ENCODE measurements around the gene CRYL1. TPM values are rescaled to one million over a fixed set of nuclear protein-coding genes. Genes with fewer than 3 reads are reported as not detected.

Gene CRYL1
- total and polyA plus RNA-seq, 5 donors from 2014 or later, result 16.2 to 55.0 (median 53.6) TPM

- Histone ChIP-seq H3K9me3 (ENCODE audit: control insufficient read depth in 2 of 2, low read length in 2 of 2) (no peaks in the 10 kb centered on the region), H3K4me3 (ENCODE audit: low read depth, low read length) (no peak overlapping the region), H3K27me3 (ENCODE audit: control insufficient read depth, insufficient read depth, low read length) (no peaks in the 10 kb centered on the region), H3K27ac (ENCODE audit: insufficient read depth, low read length, poor library complexity, severe bottlenecking) (no peak overlapping the region), H3K4me1 (ENCODE audit: control insufficient read depth, insufficient read depth, low read length, poor library complexity, severe bottlenecking) (peaks cover 22% of the 10 kb centered on the region), H3K36me3 (ENCODE audit: control insufficient read depth, insufficient read depth, low read length) (no peaks in the 10 kb centered on the region)
- ATAC-seq (ENCODE audit: low read depth in 2 of 2), result no peak
- no peaks in the 10 kb centered on the region for H3K9me3 Mint-ChIP-seq
- peaks cover 30% of the 10 kb centered on the region for H3K36me3 Mint-ChIP-seq
- no peaks in the 10 kb centered on the region for H3K27me3 Mint-ChIP-seq
- no peak overlapping the region for H3K4me3 Mint-ChIP-seq
- DNase-seq, result no peak
- H3K4me1 Mint-ChIP-seq, result peaks cover 10 to 21% (median 18%) of the 10 kb centered on the region in 4 donors
- peak overlapping the region in 1 of 3 donors; percentile 20 for H3K27ac Mint-ChIP-seq
Observed at GRCh38 chr13:20407759-20408158, 117.9 kb downstream of the CRYL1 start.

GRCh38 chr13:20405691-20406090, 120.0 kb downstream of the CRYL1 start:
- Histone ChIP-seq H3K4me3 (ENCODE audit: low read depth, low read length) (no peak overlapping the region), H3K36me3 (ENCODE audit: control insufficient read depth, insufficient read depth, low read length) (no peaks in the 10 kb centered on the region), H3K27me3 (ENCODE audit: control insufficient read depth, insufficient read depth, low read length) (no peaks in the 10 kb centered on the region), H3K4me1 (ENCODE audit: control insufficient read depth, insufficient read depth, low read length, poor library complexity, severe bottlenecking) (peaks cover 8% of the 10 kb centered on the region), H3K27ac (ENCODE audit: insufficient read depth, low read length, poor library complexity, severe bottlenecking) (no peak overlapping the region), H3K9me3 (ENCODE audit: control insufficient read depth in 2 of 2, low read length in 2 of 2) (no peaks in the 10 kb centered on the region)
- ATAC-seq (ENCODE audit: low read depth in 2 of 2) (no peak), DNase-seq (no peak)
- H3K4me1 Mint-ChIP-seq, result peaks cover 0 to 13% (median under 1%) of the 10 kb centered on the region in 4 donors
- peaks cover 31% of the 10 kb centered on the region for H3K36me3 Mint-ChIP-seq
- H3K9me3 Mint-ChIP-seq, result no peaks in the 10 kb centered on the region
- no peak overlapping the region for H3K4me3 Mint-ChIP-seq
- H3K27me3 Mint-ChIP-seq, result no peaks in the 10 kb centered on the region
- H3K27ac Mint-ChIP-seq, result no peak overlapping the region

GRCh38 chr13:20404488-20405222, 121.0 kb downstream of the CRYL1 start:
- H3K9me3 ChIP-seq (ENCODE audit: control insufficient read depth in 2 of 2, low read length in 2 of 2), result no peaks in the 10 kb centered on the region
- no peak overlapping the region for H3K27ac ChIP-seq (ENCODE audit: insufficient read depth, low read length, poor library complexity, severe bottlenecking)
- Mint-ChIP-seq H3K36me3 (peaks cover 36% of the 10 kb centered on the region), H3K27ac (no peak overlapping the region), H3K27me3 (peaks cover 4% of the 10 kb centered on the region), H3K9me3 (peaks cover 0 to 4% (median 0%) of the 10 kb centered on the region in 7 donors), H3K4me3 (no peak overlapping the region), H3K4me1 (peaks cover 0 to 12% (median 3%) of the 10 kb centered on the region in 4 donors)
- H3K4me3 ChIP-seq (ENCODE audit: low read depth, low read length), result no peak overlapping the region
- DNase-seq, result no peak
- H3K36me3 ChIP-seq (ENCODE audit: control insufficient read depth, insufficient read depth, low read length), result no peaks in the 10 kb centered on the region
- no peak for ATAC-seq (ENCODE audit: low read depth in 2 of 2)
- H3K4me1 ChIP-seq (ENCODE audit: control insufficient read depth, insufficient read depth, low read length, poor library complexity, severe bottlenecking), result peaks cover 7% of the 10 kb centered on the region
- no peaks in the 10 kb centered on the region for H3K27me3 ChIP-seq (ENCODE audit: control insufficient read depth, insufficient read depth, low read length)

GRCh38 chr13:20403826-20404225, 121.8 kb downstream of the CRYL1 start:
- peaks cover 10% of the 10 kb centered on the region for H3K27me3 Mint-ChIP-seq
- H3K4me1 Mint-ChIP-seq, result peaks cover 0 to 12% (median 3%) of the 10 kb centered on the region in 4 donors
- H3K9me3 ChIP-seq (ENCODE audit: control insufficient read depth in 2 of 2, low read length in 2 of 2), result no peaks in the 10 kb centered on the region
- H3K36me3 Mint-ChIP-seq, result peaks cover 36% of the 10 kb centered on the region
- H3K27ac Mint-ChIP-seq, result peak overlapping the region in 1 of 3 donors; percentile 28
- H3K9me3 Mint-ChIP-seq, result peaks cover 0 to 4% (median 0%) of the 10 kb centered on the region in 7 donors
- peaks cover 7% of the 10 kb centered on the region for H3K4me1 ChIP-seq (ENCODE audit: control insufficient read depth, insufficient read depth, low read length, poor library complexity, severe bottlenecking)
- no peak overlapping the region for H3K27ac ChIP-seq (ENCODE audit: insufficient read depth, low read length, poor library complexity, severe bottlenecking)
- H3K36me3 ChIP-seq (ENCODE audit: control insufficient read depth, insufficient read depth, low read length), result no peaks in the 10 kb centered on the region
- ATAC-seq (ENCODE audit: low read depth in 2 of 2), result no peak
- no peaks in the 10 kb centered on the region for H3K27me3 ChIP-seq (ENCODE audit: control insufficient read depth, insufficient read depth, low read length)
- DNase-seq, result no peak
- no peak overlapping the region for H3K4me3 Mint-ChIP-seq
- no peak overlapping the region for H3K4me3 ChIP-seq (ENCODE audit: low read depth, low read length)

- H3K36me3 ChIP-seq (ENCODE audit: control insufficient read depth, insufficient read depth, low read length), result no peaks in the 10 kb centered on the region
- no peak overlapping the region for H3K4me3 ChIP-seq (ENCODE audit: low read depth, low read length)
- Mint-ChIP-seq H3K9me3 (peaks cover 0 to 4% (median 0%) of the 10 kb centered on the region in 7 donors), H3K4me3 (no peak overlapping the region), H3K4me1 (peaks cover 0 to 12% (median 3%) of the 10 kb centered on the region in 4 donors), H3K36me3 (peaks cover 36% of the 10 kb centered on the region), H3K27me3 (peaks cover 10% of the 10 kb centered on the region), H3K27ac (peak overlapping the region in 1 of 3 donors; percentile 71)
- DNase-seq (no peak), ATAC-seq (ENCODE audit: low read depth in 2 of 2) (no peak)
- H3K9me3 ChIP-seq (ENCODE audit: control insufficient read depth in 2 of 2, low read length in 2 of 2), result no peaks in the 10 kb centered on the region
- H3K4me1 ChIP-seq (ENCODE audit: control insufficient read depth, insufficient read depth, low read length, poor library complexity, severe bottlenecking), result peaks cover 7% of the 10 kb centered on the region
- H3K27me3 ChIP-seq (ENCODE audit: control insufficient read depth, insufficient read depth, low read length), result no peaks in the 10 kb centered on the region
- H3K27ac ChIP-seq (ENCODE audit: insufficient read depth, low read length, poor library complexity, severe bottlenecking), result no peak overlapping the region
Observed at GRCh38 chr13:20402881-20403280, 122.8 kb downstream of the CRYL1 start.

- no peaks in the 10 kb centered on the region for H3K36me3 ChIP-seq (ENCODE audit: control insufficient read depth, insufficient read depth, low read length)
- ATAC-seq (ENCODE audit: low read depth in 2 of 2), result no peak
- no peak overlapping the region for H3K27ac ChIP-seq (ENCODE audit: insufficient read depth, low read length, poor library complexity, severe bottlenecking)
- Mint-ChIP-seq H3K4me3 (no peak overlapping the region), H3K27ac (peak overlapping the region; percentile 20 to 54 (median 43)), H3K36me3 (peaks cover 29% of the 10 kb centered on the region), H3K9me3 (peaks cover 0 to 4% (median 0%) of the 10 kb centered on the region in 7 donors), H3K4me1 (peaks cover 0 to 12% (median 3%) of the 10 kb centered on the region in 4 donors), H3K27me3 (peaks cover 10% of the 10 kb centered on the region)
- peaks cover 7% of the 10 kb centered on the region for H3K4me1 ChIP-seq (ENCODE audit: control insufficient read depth, insufficient read depth, low read length, poor library complexity, severe bottlenecking)
- peak in 1 of 3 donors; percentile 31 for DNase-seq
- no peaks in the 10 kb centered on the region for H3K27me3 ChIP-seq (ENCODE audit: control insufficient read depth, insufficient read depth, low read length)
- H3K4me3 ChIP-seq (ENCODE audit: low read depth, low read length), result no peak overlapping the region
- H3K9me3 ChIP-seq (ENCODE audit: control insufficient read depth in 2 of 2, low read length in 2 of 2), result no peaks in the 10 kb centered on the region
Observed at GRCh38 chr13:20401931-20402856, 123.5 kb downstream of the CRYL1 start.

GRCh38 chr13:20401531-20401930, 124.1 kb downstream of the CRYL1 start:
- Histone ChIP-seq H3K36me3 (ENCODE audit: control insufficient read depth, insufficient read depth, low read length) (no peaks in the 10 kb centered on the region), H3K4me1 (ENCODE audit: control insufficient read depth, insufficient read depth, low read length, poor library complexity, severe bottlenecking) (peaks cover 7% of the 10 kb centered on the region), H3K27me3 (ENCODE audit: control insufficient read depth, insufficient read depth, low read length) (no peaks in the 10 kb centered on the region), H3K4me3 (ENCODE audit: low read depth, low read length) (no peak overlapping the region), H3K27ac (ENCODE audit: insufficient read depth, low read length, poor library complexity, severe bottlenecking) (no peak overlapping the region), H3K9me3 (ENCODE audit: control insufficient read depth in 2 of 2, low read length in 2 of 2) (no peaks in the 10 kb centered on the region)
- Mint-ChIP-seq H3K27me3 (peaks cover 10% of the 10 kb centered on the region), H3K36me3 (peaks cover 32% of the 10 kb centered on the region), H3K4me3 (no peak overlapping the region), H3K9me3 (peaks cover 0 to 4% (median 0%) of the 10 kb centered on the region in 7 donors), H3K4me1 (peaks cover 0 to 12% (median 6%) of the 10 kb centered on the region in 4 donors), H3K27ac (peak overlapping the region in 2 of 3 donors; percentile 20 to 54)
- ATAC-seq (ENCODE audit: low read depth in 2 of 2), result no peak
- no peak for DNase-seq

Measured in CD4-positive, CD25-positive, alpha-beta regulatory T cell (primary cell).